Psoas muscle (tissue), 8 donors: ENCODE data around the gene CD300A. TPM values are rescaled to one million over a fixed set of nuclear protein-coding genes. Genes with fewer than 3 reads are reported as not detected.

Source experiments
- ATAC-seq, 4 donors: fragments of 200-7000 bp; cut with Tn5 transposase; one replicate each; pipeline ENCODE4 v1.9.1; 2020; ENCODE audit warnings: moderate library complexity in 3 of 4, mild to moderate bottlenecking in 2 of 4
- DNase-seq, 2 donors: peaks; one replicate each; pipeline ENCODE4 v3.0.0-alpha.2; 2020
- H3K27ac ChIP-seq: fragments of 200-600 bp; one replicate; pipeline ENCODE4 v1.8.0; 2022
- H3K27me3 ChIP-seq, 3 donors: fragments of 200-600 bp in 1 of 3; one replicate each; pipeline versions ENCODE4 v1.6.1 to v1.8.0; 2013 to 2022; ENCODE audit warnings: low read length in 2 of 3, mild to moderate bottlenecking in 2 of 3, moderate library complexity in 1 of 3; ENCODE audit not compliant: insufficient read depth in 3 of 3
- H3K36me3 ChIP-seq, 2 donors: fragments of 200-600 bp in 1 of 2; one replicate each; pipeline versions ENCODE4 v1.6.1 to v1.8.0; 2013 to 2022; ENCODE audit warnings: low read depth in 1 of 2, mild to moderate bottlenecking in 1 of 2, moderate library complexity in 1 of 2; ENCODE audit not compliant: insufficient read depth in 1 of 2
- H3K4me1 ChIP-seq: fragments of 200-600 bp; one replicate; pipeline ENCODE4 v1.8.0; 2022
- H3K4me3 ChIP-seq: fragments of 200-600 bp; one replicate; pipeline ENCODE4 v1.8.0; 2022; ENCODE audit warnings: mild to moderate bottlenecking
- H3K9me3 ChIP-seq: fragments of 200-600 bp; one replicate; pipeline ENCODE4 v1.8.0; 2022
- CTCF ChIP-seq: fragments of 200-600 bp; IDR thresholded peaks from one replicate; pipeline ENCODE4 v1.8.0; 2022; ENCODE audit warnings: antibody characterized with exemption
- WGBS, 3 donors: extraction: QIAGEN DNeasy Blood & Tissue Kit; methylation state at CpG; one replicate each; pipeline versions ENCODE4 v1.1.6 to v1.1.7; 2013; 5-methylcytosine and 5-hydroxymethylcytosine counted together
- intact Hi-C, 2 donors: fragments of 100-400 bp; cut with DNase I; formaldehyde crosslinking; loops; one replicate each; pipeline versions ENCODE4 v1.11.0 to v1.14.2; 2022
- polyA plus RNA-seq, 3 donors: library from polyadenylated mRNA; stranded (reverse); fragments of 200-250 nt; gene quantifications; one replicate each; pipeline ENCODE4 v1.2.3, GENCODE V29; 2013
- total RNA-seq, 4 donors: library from RNA; stranded (reverse); fragmentation: NEBNext Ultra II Directional in 2 of 4; extraction: Animal tissue kit (Norgen Biotek cat#: 25700) in 2 of 4; gene quantifications; one replicate each; pipeline versions ENCODE4 v1.2.1 to v1.2.4, GENCODE V29; 2021 to 2023
- donor health status: healthy with polysubstance abuse.
- donor health status: DM: no; HTN: no; CAD: no; lungs with moderate emphysema.
- donor health status: Bipolar disorder and iron deficiency.
- donor health status: healthy.
- donor health status: DM: yes; HTN: yes; CAD: no.
- donor health status: DM: no; HTN: no; CAD: no.
- donor health status: DM: no; HTN: no; CAD: no.
- donor health status: DM: yes; HTN: yes; CAD: no.

Gene CD300A
- total and polyA plus RNA-seq, 7 donors = 0.29 to 2.4 (median 0.69) TPM

GRCh38 chr17:74451557-74451956, 14.9 kb upstream of the CD300A start:
- Histone ChIP-seq H3K4me1 (peaks cover 66% of the 10 kb centered on the region), H3K36me3 (peaks cover 0 to 14% of the 10 kb centered on the region in 2 donors), H3K9me3 (no peaks in the 10 kb centered on the region), H3K4me3 (no peak overlapping the region), H3K27me3 (no peaks in the 10 kb centered on the region), H3K27ac (peak overlapping the region; percentile 92)
- 69 to 93% (median 71%) methylated on average over 5 to 6 of the region's 6 CpGs for WGBS, 3 donors
- intact Hi-C loops = loop anchor here in 1 of 2 donors (5.0 to 10.0 kb wide), 2 partner anchors 34 to 237 kb away; partner anchors contain the start of gene TTYH2
- no peak for TF ChIP-seq CTCF
- no peak for DNase-seq
- no peak for ATAC-seq

- Histone ChIP-seq H3K36me3 (peaks cover 0 to 12% of the 10 kb centered on the region in 2 donors), H3K27ac (peak overlapping the region; percentile 86), H3K9me3 (no peaks in the 10 kb centered on the region), H3K4me3 (no peak overlapping the region), H3K4me1 (peaks cover 65% of the 10 kb centered on the region), H3K27me3 (no peaks in the 10 kb centered on the region)
- DNase-seq (no peak), ATAC-seq (no peak)
- WGBS, 3 donors = 36 to 58% (median 41%) methylated on average over 16 of the region's 16 CpGs
- TF ChIP-seq CTCF = no peak
- intact Hi-C loops = loop anchor here in 1 of 2 donors (5.0 to 10.0 kb wide), 2 partner anchors 35 to 237 kb away; partner anchors contain the start of gene TTYH2
Measured at GRCh38 chr17:74452033-74452840, 14.2 kb upstream of the CD300A start.

GRCh38 chr17:74452841-74453661, 13.4 kb upstream of the CD300A start:
- Histone ChIP-seq H3K9me3 (no peaks in the 10 kb centered on the region), H3K36me3 (peaks cover 0 to 3% of the 10 kb centered on the region in 2 donors), H3K4me1 (peaks cover 60% of the 10 kb centered on the region), H3K27me3 (no peaks in the 10 kb centered on the region), H3K4me3 (peak overlapping the region; percentile 65), H3K27ac (peak overlapping the region; percentile 86)
- peak; percentile 11 to 40 (median 20) for ATAC-seq
- intact Hi-C loops = loop anchor here in 1 of 2 donors (5.0 to 10.0 kb wide), 2 partner anchors 36 to 238 kb away; partner anchors contain the start of gene TTYH2
- no peak for DNase-seq
- TF ChIP-seq CTCF = no peak
- 23 to 36% (median 23%) methylated on average over 18 to 22 of the region's 22 CpGs for WGBS, 3 donors

- intact Hi-C loops = loop anchor here in 1 of 2 donors (5.0 to 10.0 kb wide), 2 partner anchors 36 to 239 kb away; partner anchors contain the start of gene TTYH2
- Histone ChIP-seq H3K36me3 (no peaks in the 10 kb centered on the region), H3K4me3 (peak overlapping the region; percentile 65), H3K27ac (peak overlapping the region; percentile 86), H3K27me3 (no peaks in the 10 kb centered on the region), H3K4me1 (peaks cover 53% of the 10 kb centered on the region), H3K9me3 (no peaks in the 10 kb centered on the region)
- no peak for DNase-seq
- WGBS, 3 donors = 2 to 6% (median 5%) methylated on average over 12 to 43 of the region's 43 CpGs
- ATAC-seq = peak; percentile 91 to 93 (median 92)
- no peak for TF ChIP-seq CTCF
Measured at GRCh38 chr17:74453665-74454196, 12.7 kb upstream of the CD300A start.
